ENCODE results near the gene MRPL28.

Gene MRPL28

DNA sequence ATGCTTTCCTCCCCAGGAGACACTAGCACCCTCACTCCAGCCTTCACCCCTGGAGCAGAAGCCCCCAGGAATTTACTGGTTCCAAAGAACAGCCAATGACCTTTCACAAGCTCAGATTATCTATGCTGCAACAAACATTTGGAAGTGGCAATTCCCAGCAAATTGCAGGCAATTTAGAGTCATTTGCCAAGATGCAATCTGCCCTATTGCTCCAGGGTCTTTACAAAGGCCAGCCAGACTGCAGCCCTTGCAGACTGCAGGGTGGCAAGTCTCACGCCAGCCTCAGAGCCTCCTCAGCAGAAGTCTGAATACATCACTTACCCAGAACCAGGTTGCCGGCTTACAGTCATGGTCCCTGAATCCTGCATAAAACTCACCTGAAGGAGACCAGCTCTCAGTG is 39.6 kb downstream of the MRPL28 start:
- CTCF ChIA-PET: no interaction called here
- H3K27ac ChIP-seq: no peak overlapping the region
- TF ChIP-seq, protein P1, sequence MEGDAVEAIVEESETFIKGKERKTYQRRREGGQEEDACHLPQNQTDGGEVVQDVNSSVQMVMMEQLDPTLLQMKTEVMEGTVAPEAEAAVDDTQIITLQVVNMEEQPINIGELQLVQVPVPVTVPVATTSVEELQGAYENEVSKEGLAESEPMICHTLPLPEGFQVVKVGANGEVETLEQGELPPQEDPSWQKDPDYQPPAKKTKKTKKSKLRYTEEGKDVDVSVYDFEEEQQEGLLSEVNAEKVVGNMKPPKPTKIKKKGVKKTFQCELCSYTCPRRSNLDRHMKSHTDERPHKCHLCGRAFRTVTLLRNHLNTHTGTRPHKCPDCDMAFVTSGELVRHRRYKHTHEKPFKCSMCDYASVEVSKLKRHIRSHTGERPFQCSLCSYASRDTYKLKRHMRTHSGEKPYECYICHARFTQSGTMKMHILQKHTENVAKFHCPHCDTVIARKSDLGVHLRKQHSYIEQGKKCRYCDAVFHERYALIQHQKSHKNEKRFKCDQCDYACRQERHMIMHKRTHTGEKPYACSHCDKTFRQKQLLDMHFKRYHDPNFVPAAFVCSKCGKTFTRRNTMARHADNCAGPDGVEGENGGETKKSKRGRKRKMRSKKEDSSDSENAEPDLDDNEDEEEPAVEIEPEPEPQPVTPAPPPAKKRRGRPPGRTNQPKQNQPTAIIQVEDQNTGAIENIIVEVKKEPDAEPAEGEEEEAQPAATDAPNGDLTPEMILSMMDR (conservative IDR thresholded peaks at IDR 0.05; ENCODE audit: low read depth): no peak
- no peak for DNase-seq (ENCODE audit: low spot score)
- POLR2A ChIA-PET (ENCODE audit: low non-redundant PET): no interaction called here

DNA sequence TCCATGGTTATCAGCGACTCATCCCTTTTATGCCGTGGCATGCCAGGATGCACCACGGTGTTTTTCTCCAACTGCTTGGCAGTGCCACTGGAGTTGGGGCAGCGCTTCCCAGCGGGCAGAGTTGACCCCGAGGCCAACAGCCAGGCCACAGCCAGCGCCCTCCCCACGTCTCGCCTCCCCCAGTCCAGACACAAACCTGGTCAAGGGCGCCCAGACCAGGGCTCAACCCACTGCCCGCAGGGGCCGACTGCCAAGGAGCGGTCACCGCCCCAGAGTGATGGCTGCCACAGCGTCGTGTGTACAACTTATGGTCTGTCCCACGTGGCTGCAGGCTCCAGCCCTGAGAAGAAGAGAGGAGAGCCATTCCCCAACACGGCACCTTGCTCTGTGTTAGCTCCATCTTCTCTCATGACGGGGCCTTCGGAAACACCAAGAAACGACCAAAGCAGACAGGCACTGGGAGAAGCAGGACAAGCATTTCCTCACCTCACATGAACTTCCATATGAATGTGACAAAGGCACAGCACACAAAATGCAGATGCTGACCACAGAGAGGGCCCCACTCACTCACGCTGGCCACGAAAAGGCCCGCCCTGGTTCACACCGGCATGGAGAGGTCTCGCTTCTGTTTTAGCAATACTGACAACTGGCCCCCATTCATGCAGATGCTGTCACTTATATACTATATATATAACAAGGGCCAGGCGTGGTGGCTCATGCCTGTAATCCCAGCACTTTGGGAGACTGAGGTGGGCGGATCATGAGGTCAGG is 44.8 kb downstream of the MRPL28 start:
- peak overlapping the region; percentile 26 for H3K27ac ChIP-seq
- TF ChIP-seq, protein P1 (conservative IDR thresholded peaks at IDR 0.05; ENCODE audit: low read depth): no peak
- no peak for DNase-seq (ENCODE audit: low spot score)
- POLR2A ChIA-PET (ENCODE audit: low non-redundant PET): no interaction called here
- CTCF ChIA-PET: no interaction called here

DNA sequence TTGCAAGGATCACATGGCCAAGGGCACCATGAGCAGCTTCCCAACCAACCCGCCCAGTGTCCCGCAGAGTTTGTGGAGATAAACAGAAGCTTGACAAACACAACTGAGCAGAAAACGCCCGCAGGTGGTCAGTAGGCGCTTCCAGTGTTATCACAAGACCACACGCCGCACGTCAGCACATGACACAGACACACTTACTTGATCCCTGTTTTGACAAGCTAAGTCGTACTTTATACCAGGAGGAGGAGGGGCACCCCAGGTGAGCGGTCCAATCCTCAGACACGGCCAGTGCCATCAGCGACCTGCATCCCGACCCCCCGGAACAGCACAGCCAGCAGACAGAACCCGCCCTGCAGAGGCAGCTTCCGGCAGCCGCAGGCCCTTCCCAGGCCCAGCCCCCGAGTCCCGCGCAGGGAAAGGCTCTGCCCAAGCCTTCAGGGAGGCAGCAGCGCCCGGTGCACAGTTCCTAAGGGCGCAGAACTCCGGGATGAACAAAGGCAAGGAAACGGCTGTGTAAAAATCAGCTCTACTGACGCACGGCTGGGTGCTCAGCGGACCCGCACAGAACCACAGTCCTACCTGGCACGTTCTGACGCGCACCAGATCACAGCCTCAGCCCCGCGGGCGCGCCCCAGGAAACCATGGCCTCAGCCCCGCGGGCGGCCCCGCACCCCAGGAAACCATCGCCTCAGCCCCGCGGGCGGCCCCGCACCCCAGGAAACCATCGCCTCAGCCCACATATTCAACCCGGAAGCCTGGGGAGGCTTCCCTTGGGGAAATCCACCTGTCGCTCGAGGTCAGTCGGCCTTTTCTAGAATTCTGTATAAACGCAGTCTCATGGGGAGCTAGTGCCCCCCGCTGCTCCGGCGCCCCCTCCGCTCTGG is 45.6 kb downstream of the MRPL28 start:
- POLR2A ChIA-PET (ENCODE audit: low non-redundant PET): no interaction called here

DNA sequence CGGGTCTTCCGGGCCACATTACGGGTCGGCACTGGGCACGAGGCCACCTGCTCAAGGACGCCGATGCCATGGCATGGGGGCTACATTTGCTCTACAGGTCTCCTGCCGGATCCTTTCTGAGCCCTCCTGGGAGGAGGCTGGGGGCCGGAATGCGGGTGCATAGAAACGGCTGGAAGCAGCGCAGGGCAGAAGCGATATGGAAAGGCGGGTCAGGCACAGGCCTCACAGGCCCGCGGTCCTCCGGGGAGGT is 46.2 kb downstream of the MRPL28 start:
- ChIA-PET CTCF (no interaction called here), POLR2A (ENCODE audit: low non-redundant PET) (no interaction called here)
- peak overlapping the region; percentile 26 for H3K27ac ChIP-seq
- DNase-seq (ENCODE audit: low spot score): no peak
- TF ChIP-seq, protein P1 (conservative IDR thresholded peaks at IDR 0.05; ENCODE audit: low read depth): no peak

More for the DNA sequence above, 45.6 kb downstream of the MRPL28 start:
- CTCF ChIA-PET: no interaction called here
- peak overlapping the region; percentile 26 for H3K27ac ChIP-seq
- TF ChIP-seq, protein P1 (conservative IDR thresholded peaks at IDR 0.05; ENCODE audit: low read depth): no peak
- no peak for DNase-seq (ENCODE audit: low spot score)

DNA sequence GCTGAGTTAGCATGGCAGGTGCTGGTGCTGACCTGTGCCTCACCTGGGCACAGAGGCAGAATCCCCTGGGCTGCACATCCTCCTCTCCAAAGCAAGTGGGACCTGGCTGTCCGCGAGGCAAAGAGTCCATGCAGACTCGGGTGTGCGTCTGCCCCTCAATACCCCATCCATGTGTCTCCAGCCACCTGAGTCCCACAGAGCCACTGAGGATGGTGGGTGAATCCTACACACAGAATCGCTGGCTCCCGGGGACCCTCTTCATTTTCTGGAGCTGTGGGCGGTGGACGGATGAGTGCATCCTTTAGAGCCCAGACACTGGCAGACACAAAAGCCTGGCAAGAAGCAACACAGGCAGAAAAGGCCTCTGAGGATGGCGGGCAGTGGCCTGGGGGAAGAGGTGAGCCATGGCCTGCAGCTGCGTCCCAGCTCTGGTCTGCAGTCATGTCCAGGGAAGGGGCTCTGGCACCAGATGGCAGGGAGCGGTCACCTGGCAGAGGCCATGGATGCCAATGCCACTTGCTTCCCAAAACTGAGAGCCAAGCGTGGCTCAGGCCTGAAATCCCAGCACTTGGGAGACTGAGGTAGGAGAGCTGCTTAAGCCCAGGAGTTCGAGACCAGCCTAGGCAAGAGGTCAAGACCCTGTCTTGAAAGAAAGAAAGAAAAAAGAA is 47.7 kb downstream of the MRPL28 start:
- ChIA-PET CTCF (no interaction called here), POLR2A (ENCODE audit: low non-redundant PET) (no interaction called here)
- no peak for DNase-seq (ENCODE audit: low spot score)
- TF ChIP-seq, protein P1 (conservative IDR thresholded peaks at IDR 0.05; ENCODE audit: low read depth): no peak
- H3K27ac ChIP-seq: peak overlapping the region; percentile 34

DNA sequence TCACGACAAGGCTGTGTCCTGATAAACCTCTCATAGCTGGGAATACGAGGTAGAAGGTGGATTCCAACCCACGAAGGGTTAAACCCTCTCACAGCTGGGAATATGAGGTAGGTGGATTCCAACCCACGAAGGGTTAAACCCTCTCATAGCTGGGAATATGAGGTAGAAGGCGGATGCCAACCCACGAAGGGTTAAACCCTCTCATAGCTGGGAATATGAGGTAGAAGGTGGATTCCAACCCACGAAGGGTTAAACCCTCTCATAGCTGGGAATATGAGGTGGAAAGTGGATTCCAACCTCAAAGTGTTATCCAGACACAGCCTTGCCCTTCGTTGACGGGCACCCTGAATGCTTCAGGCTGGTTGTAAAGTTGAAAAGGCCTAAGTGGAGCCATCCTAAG is 48.8 kb downstream of the MRPL28 start:
- TF ChIP-seq, protein P1 (conservative IDR thresholded peaks at IDR 0.05; ENCODE audit: low read depth): no peak
- 0 out of 2 replicates have a peak overlapping the region, but pooled peaks have one; percentile 34 for H3K27ac ChIP-seq
- DNase-seq (ENCODE audit: low spot score): no peak
- CTCF ChIA-PET: interaction anchor here (0.6 kb wide), 3 partner anchors 12 to 80 kb away, joined by 3 to 7 read pairs (median 4); partner anchors contain the start of gene DECR2
- POLR2A ChIA-PET (ENCODE audit: low non-redundant PET): no interaction called here
